Measurements from ENCODE around the gene ARL5C.

Gene ARL5C

DNA sequence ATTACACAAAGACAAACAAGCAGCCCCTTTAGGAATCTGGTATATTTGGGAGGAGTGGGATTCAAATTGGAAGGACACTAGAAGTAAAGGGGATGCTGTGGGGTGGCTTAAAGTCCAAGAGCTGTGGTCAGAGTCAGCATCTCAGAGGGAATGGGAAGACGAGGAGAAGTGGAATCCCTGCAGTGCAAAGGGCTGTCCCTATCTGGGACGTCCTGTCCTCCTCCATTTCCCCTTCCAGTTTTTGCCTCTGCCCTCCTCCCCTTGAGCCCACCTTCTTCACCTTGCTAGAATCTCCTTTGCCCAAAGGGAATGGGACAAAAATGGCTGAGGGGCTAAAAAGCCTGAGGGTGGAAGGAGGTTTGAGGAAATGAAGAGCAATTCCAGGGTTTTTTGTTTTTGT lies 10.3 kb downstream of the ARL5C start:
- TF ChIP-seq, protein P1, sequence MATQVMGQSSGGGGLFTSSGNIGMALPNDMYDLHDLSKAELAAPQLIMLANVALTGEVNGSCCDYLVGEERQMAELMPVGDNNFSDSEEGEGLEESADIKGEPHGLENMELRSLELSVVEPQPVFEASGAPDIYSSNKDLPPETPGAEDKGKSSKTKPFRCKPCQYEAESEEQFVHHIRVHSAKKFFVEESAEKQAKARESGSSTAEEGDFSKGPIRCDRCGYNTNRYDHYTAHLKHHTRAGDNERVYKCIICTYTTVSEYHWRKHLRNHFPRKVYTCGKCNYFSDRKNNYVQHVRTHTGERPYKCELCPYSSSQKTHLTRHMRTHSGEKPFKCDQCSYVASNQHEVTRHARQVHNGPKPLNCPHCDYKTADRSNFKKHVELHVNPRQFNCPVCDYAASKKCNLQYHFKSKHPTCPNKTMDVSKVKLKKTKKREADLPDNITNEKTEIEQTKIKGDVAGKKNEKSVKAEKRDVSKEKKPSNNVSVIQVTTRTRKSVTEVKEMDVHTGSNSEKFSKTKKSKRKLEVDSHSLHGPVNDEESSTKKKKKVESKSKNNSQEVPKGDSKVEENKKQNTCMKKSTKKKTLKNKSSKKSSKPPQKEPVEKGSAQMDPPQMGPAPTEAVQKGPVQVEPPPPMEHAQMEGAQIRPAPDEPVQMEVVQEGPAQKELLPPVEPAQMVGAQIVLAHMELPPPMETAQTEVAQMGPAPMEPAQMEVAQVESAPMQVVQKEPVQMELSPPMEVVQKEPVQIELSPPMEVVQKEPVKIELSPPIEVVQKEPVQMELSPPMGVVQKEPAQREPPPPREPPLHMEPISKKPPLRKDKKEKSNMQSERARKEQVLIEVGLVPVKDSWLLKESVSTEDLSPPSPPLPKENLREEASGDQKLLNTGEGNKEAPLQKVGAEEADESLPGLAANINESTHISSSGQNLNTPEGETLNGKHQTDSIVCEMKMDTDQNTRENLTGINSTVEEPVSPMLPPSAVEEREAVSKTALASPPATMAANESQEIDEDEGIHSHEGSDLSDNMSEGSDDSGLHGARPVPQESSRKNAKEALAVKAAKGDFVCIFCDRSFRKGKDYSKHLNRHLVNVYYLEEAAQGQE (IDR thresholded peaks at IDR 0.05; ENCODE audit: insufficient read depth in 1 of 2, low read depth in 2 of 2, low read length in 2 of 2): no peak
- no peak for TF ChIP-seq SIN3A (IDR thresholded peaks at IDR 0.05; ENCODE audit: borderline replicate concordance, insufficient read depth, low read length)
- no peak for TF ChIP-seq POLR2AphosphoS5 (IDR thresholded peaks at IDR 0.05; ENCODE audit: low read depth, low read length)
- no peak for TF ChIP-seq TAF1 (IDR thresholded peaks at IDR 0.05; ENCODE audit: borderline replicate concordance, insufficient read depth, low read length)
- no peak for TF ChIP-seq FOXP2 (optimal IDR thresholded peaks at IDR 0.05; ENCODE audit: borderline replicate concordance, extremely low read depth, extremely low read length, insufficient read depth)

GRCh38 chr17:39153599-39154051 lies 12.3 kb downstream of the ARL5C start:
- no peak for TF ChIP-seq POLR2AphosphoS5 (IDR thresholded peaks at IDR 0.05; ENCODE audit: low read depth, low read length)
- peak; percentile 62; the same call in 1 of the 2 replicates for TF ChIP-seq SIN3A (IDR thresholded peaks at IDR 0.05; ENCODE audit: borderline replicate concordance, insufficient read depth, low read length)
- peak; percentile 41; the same call in 1 of the 2 replicates for TF ChIP-seq TAF1 (IDR thresholded peaks at IDR 0.05; ENCODE audit: borderline replicate concordance, insufficient read depth, low read length)
- TF ChIP-seq, protein P1 (IDR thresholded peaks at IDR 0.05; ENCODE audit: insufficient read depth in 1 of 2, low read depth in 2 of 2, low read length in 2 of 2): peak in 1 of 2 experiments; percentile 65; a peak in 2 of 4 replicates
- TF ChIP-seq FOXP2 (optimal IDR thresholded peaks at IDR 0.05; ENCODE audit: borderline replicate concordance, extremely low read depth, extremely low read length, insufficient read depth): no peak

DNA sequence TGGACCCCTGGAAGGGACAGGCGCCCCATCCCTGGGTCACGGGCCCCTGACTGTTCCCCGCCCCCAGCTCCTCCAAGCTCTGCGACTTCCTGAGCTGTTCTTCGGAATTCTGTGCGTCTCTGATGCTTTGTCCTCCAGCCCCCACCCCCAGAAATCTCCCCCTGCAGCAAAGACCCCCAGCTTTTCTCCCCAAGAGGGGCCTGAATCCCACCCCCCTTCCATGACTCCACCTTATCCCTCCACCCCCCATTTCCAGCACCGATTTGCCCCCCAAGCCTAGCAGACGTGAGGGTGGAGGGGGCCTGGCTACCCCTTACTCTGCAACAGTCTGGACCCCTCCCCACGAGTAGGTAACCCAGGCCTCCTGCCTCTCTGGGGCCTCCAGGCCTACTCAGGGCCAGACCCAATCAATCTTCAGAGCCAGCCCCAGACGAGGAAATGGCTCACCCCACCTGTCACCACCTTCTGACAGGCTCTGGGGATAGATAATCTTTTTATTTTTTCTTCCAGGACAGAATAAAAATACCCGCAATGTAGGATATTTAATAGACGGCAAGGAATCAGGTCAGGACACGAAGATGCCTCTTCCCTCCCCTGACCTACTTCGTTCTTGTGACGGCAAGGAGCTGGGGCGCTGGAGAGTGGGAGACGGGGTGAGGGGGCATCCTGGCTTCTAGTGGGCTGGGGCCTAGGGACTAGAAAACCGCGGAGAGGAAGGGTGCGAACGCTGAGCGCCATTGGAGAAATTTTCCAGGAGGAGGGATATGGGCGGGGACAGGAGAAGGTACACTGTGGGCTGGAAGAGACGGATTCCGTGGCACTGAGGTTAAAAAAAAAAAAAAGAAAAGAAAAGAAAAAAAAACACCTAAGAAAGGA lies 13.8 kb downstream of the ARL5C start:
- TF ChIP-seq FOXP2 (optimal IDR thresholded peaks at IDR 0.05; ENCODE audit: borderline replicate concordance, extremely low read depth, extremely low read length, insufficient read depth) (no peak), SIN3A (IDR thresholded peaks at IDR 0.05; ENCODE audit: borderline replicate concordance, insufficient read depth, low read length) (no peak), TAF1 (IDR thresholded peaks at IDR 0.05; ENCODE audit: borderline replicate concordance, insufficient read depth, low read length) (no peak), POLR2AphosphoS5 (IDR thresholded peaks at IDR 0.05; ENCODE audit: low read depth, low read length) (no peak)
- TF ChIP-seq, protein P1 (IDR thresholded peaks at IDR 0.05; ENCODE audit: insufficient read depth in 1 of 2, low read depth in 2 of 2, low read length in 2 of 2): no peak

- no peak for TF ChIP-seq POLR2AphosphoS5 (IDR thresholded peaks at IDR 0.05; ENCODE audit: low read depth, low read length)
- TF ChIP-seq TAF1 (IDR thresholded peaks at IDR 0.05; ENCODE audit: borderline replicate concordance, insufficient read depth, low read length): no peak
- TF ChIP-seq FOXP2 (optimal IDR thresholded peaks at IDR 0.05; ENCODE audit: borderline replicate concordance, extremely low read depth, extremely low read length, insufficient read depth): no peak
- TF ChIP-seq, protein P1 (IDR thresholded peaks at IDR 0.05; ENCODE audit: insufficient read depth in 1 of 2, low read depth in 2 of 2, low read length in 2 of 2): no peak
- no peak for TF ChIP-seq SIN3A (IDR thresholded peaks at IDR 0.05; ENCODE audit: borderline replicate concordance, insufficient read depth, low read length)
Observed at GRCh38 chr17:39151150-39151942, 14.6 kb downstream of the ARL5C start, which contains the start of gene PLXDC1. Gene PLXDC1 (minus strand): TSS chr17:39151637. CDS start chr17:39151437, 200 bp downstream.

All from PFSK-1 (cell line).